Measurements from ENCODE around the gene AHI1. TPM values are rescaled to one million over a fixed set of nuclear protein-coding genes. Genes with fewer than 3 reads are reported as not detected.

The AHI1 gene
- total and polyA plus RNA-seq, 2 of the 13 experiments (the other 11 are each of a cell fraction or from before 2014, with no cell fraction given) = 7.2 to 18.6 TPM

GRCh38 chr6:135325624-135326424 is 171.7 kb downstream of the AHI1 start:
- intact Hi-C loops (cut with micrococcal nuclease; ENCODE audit: unreplicated experiment) = no loop called here
- H3K4me2 ChIP-seq (ENCODE audit: low read depth, low read length) = no peak overlapping the region
- no peak for ATAC-seq
- H2AFZ ChIP-seq (ENCODE audit: low read length) = no peak overlapping the region
- no peak overlapping the region for H3K9ac ChIP-seq (ENCODE audit: insufficient read depth, low read depth, low read length)
- FAIRE-seq = no peak
- no peak overlapping the region for H3K27ac ChIP-seq (ENCODE audit: extremely low read length, insufficient read depth, low read length)
- 89% methylated on average over 4 of the region's 4 CpGs for whole genome bisulfite sequencing (ENCODE audit: low lambda C conversion rate)
- H3K36me3 ChIP-seq (replicated peaks in 1 of 2; ENCODE audit: control insufficient read depth in 1 of 2, insufficient read depth in 2 of 2, low read length in 2 of 2) = no peaks in the 10 kb centered on the region
- no peak overlapping the region for H3K4me3 ChIP-seq (replicated peaks in 1 of 3; ENCODE audit: insufficient read depth in 1 of 3, low read depth in 2 of 3, low read length in 3 of 3)
- ChIA-PET CTCF (ENCODE audit: low intra/inter-chr PET ratio, low total read pairs) (no interaction called here), POLR2A (no interaction called here)
- TF ChIP-seq TEAD2 (CRISPR knock-in tag; IDR thresholded peaks at IDR 0.05) (no peak), ZIK1 (CRISPR knock-in tag; IDR thresholded peaks at IDR 0.05; ENCODE audit: borderline replicate concordance, low read depth) (no peak), ZNF850 (CRISPR knock-in tag; conservative IDR thresholded peaks at IDR 0.05) (no peak), IKZF5 (CRISPR knock-in tag; IDR thresholded peaks at IDR 0.05) (no peak), AFF4 (CRISPR knock-in tag; IDR thresholded peaks at IDR 0.05) (no peak), ARNTL (CRISPR knock-in tag; IDR thresholded peaks at IDR 0.05) (no peak), ZNF362 (CRISPR knock-in tag; IDR thresholded peaks at IDR 0.05; ENCODE audit: borderline replicate concordance) (no peak), ZNF513 (CRISPR knock-in tag; conservative IDR thresholded peaks at IDR 0.05) (no peak), DZIP1 (CRISPR knock-in tag; IDR thresholded peaks at IDR 0.05) (no peak), ELF4 (CRISPR knock-in tag; IDR thresholded peaks at IDR 0.05; ENCODE audit: borderline replicate concordance) (no peak), TSC22D2 (CRISPR knock-in tag; IDR thresholded peaks at IDR 0.05; ENCODE audit: borderline replicate concordance) (no peak)
- no peaks in the 10 kb centered on the region for H3K4me1 ChIP-seq (ENCODE audit: insufficient read depth, low read length)
- no peaks in the 10 kb centered on the region for H3K79me2 ChIP-seq (ENCODE audit: insufficient read depth, low read length)
- H3K27me3 ChIP-seq (ENCODE audit: control insufficient read depth in 1 of 2, insufficient read depth in 2 of 2, low read length in 2 of 2) = no peaks in the 10 kb centered on the region
- H4K20me1 ChIP-seq (ENCODE audit: insufficient read depth, low read length) = no peaks in the 10 kb centered on the region
- in situ Hi-C loops (cut with HindIII; ENCODE audit: extremely low pct_ligation_motif_present, low pct_unique_long_range_greater_than_20kb) = no loop called here
- H3K9me3 ChIP-seq (ENCODE audit: low read length) = no peaks in the 10 kb centered on the region
- no TSS peak for BruUV-seq (replicated peaks)
- no peak for DNase-seq (ENCODE audit: low spot score)
